ENCODE measurements around the gene NUP153.
"Not testable (repeated sequence)": the region's sequence is repeated elsewhere in the genome, so short reads cannot be mapped to it uniquely, and the experiment has no call there.

NUP153 gene

GRCh38 chr6:17714177-17714576, 7.5 kb upstream of the NUP153 start:
- DNase-seq (ENCODE audit: low read depth in 1 of 2, low spot score in 1 of 2): no peak

GRCh38 chr6:17712576-17712975, 5.9 kb upstream of the NUP153 start:
- DNase-seq (ENCODE audit: low read depth in 1 of 2, low spot score in 1 of 2): no peak

DNA sequence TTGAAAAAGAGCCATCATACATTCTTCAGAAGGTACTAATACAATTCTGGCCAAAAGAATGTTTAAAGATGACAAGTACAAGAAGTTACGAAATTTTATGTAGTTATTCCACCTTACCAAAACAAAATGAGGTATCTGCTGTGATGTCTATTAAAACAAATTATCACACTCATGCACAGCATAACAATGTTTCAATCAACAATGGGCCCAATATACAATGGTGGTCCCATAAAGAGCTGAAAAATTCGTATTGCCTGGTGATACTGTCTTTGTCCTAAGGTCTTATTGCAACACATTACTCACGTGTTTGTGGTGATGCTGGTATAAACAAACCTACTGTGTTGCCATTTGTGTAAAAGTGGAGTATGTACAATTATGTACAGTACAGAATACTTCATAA, 3.6 kb upstream of the NUP153 start:
- no peak for DNase-seq (ENCODE audit: low read depth in 1 of 2, low spot score in 1 of 2)

- DNase-seq (ENCODE audit: low read depth in 1 of 2, low spot score in 1 of 2): no peak
Observed at GRCh38 chr6:17709476-17709875, 2.8 kb upstream of the NUP153 start.

GRCh38 chr6:17708035-17708434, 1.3 kb upstream of the NUP153 start:
- DNase-seq (ENCODE audit: low read depth in 1 of 2, low spot score in 1 of 2): not testable (repeated sequence)

GRCh38 chr6:17707371-17707651, 586 bp upstream of the NUP153 start:
- DNase-seq (ENCODE audit: low read depth in 1 of 2, low spot score in 1 of 2): no peak

- DNase-seq (ENCODE audit: low read depth in 1 of 2, low spot score in 1 of 2): peak; percentile 76 to 84
Observed at GRCh38 chr6:17705778-17706579, 746 bp downstream of the NUP153 start.

- DNase-seq (ENCODE audit: low read depth in 1 of 2, low spot score in 1 of 2): no peak
Observed at GRCh38 chr6:17705428-17705777, 1.3 kb downstream of the NUP153 start.

GRCh38 chr6:17703256-17703694, 3.5 kb downstream of the NUP153 start:
- DNase-seq (ENCODE audit: low read depth in 1 of 2, low spot score in 1 of 2): no peak

- no peak for DNase-seq (ENCODE audit: low read depth in 1 of 2, low spot score in 1 of 2)
Observed at GRCh38 chr6:17700421-17701416, 6.0 kb downstream of the NUP153 start.

DNA sequence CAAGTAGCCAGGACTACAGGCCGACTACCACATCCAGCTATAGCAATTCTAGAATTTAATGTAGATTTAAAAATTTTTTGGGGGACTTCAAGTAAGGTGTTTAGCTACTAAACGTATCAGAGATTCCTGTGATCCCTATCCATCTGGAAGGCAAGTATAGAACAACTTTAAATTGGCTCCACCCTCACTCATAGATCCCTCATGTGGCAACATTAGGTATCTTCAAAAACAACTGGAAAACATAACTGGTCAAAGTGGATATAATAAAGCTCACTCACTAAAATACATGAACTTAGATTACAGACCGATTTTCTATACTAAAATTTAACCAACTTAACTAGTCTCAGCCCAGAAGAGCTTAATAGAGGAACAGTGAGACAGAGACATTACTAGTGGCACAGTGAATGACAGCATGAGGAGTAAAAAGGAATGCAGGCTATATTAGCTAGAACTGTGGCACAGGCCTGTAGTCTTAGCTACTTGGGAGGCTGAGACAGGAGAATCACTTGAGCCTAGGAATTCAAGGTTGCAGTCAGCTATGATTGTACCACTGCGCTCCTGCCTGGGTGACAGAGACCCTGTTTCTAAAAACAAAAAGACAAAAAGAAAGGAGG, 14.7 kb downstream of the NUP153 start:
- no peak for DNase-seq (ENCODE audit: low read depth in 1 of 2, low spot score in 1 of 2)

DNA sequence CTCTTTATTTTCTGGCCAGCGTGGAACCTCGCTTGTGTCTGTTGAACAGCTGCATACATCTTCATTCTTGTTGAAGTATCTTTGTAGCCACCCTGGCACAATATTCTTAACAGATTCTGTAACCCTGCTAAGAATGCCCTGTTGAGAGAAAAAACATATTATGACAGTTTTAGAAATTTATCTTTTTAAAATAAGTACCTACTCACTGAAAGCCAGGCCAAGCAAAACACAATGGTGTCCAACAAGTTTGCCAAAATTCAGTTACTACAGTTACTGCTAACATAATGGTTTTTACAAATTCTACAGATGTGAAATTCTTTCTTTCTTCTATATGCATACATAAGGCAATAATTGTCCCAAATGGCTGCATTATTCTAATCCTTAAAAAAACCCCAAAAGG, 18.2 kb downstream of the NUP153 start:
- DNase-seq (ENCODE audit: low read depth in 1 of 2, low spot score in 1 of 2): no peak

DNA sequence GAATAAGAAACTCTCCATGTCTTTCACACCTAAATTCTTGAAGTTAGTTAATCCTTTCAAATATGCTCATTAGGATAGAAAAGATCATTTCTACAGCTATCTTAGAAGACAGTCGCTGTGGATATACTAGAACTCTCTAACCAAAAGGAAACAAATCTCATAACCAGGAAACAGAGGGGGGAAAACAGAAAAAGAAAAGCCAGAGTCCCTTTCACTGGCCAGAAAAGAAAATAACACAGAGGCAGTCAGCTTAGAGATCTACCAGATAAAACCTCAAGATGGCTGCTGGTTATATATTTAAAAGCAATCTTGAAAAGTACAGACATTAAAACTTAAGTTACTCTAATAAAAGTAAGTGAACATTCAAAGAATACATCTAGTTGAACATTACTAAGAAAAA, 19.6 kb downstream of the NUP153 start:
- no peak for DNase-seq (ENCODE audit: low read depth in 1 of 2, low spot score in 1 of 2)

DNA sequence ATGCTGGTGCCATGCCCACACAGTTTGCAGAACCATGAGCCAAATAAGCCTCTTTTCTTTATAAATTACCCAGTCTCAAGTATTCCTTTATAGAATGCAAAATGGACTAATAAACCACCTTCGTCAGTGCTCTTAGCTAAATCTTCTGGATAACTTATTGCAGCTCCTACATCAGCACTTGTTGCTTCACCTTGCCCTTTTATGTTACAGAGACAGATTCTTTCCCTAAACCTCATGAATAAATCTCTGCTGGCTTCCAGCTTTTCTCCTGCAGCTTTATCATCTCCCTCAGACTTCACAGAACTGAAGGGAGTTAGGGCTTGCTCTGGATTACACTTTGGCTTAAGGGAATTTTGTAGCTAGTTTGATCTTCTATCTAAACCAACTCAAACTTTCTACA, 22.6 kb downstream of the NUP153 start:
- DNase-seq (ENCODE audit: low read depth in 1 of 2, low spot score in 1 of 2): no peak

GRCh38 chr6:17683428-17683827, 23.3 kb downstream of the NUP153 start:
- DNase-seq (ENCODE audit: low read depth in 1 of 2, low spot score in 1 of 2): no peak

- no peak for DNase-seq (ENCODE audit: low read depth in 1 of 2, low spot score in 1 of 2)
Observed at GRCh38 chr6:17679726-17680125, 27.0 kb downstream of the NUP153 start.

GRCh38 chr6:17677602-17678001, 29.1 kb downstream of the NUP153 start:
- no peak for DNase-seq (ENCODE audit: low read depth in 1 of 2, low spot score in 1 of 2)

GRCh38 chr6:17673543-17674254, 33.0 kb downstream of the NUP153 start:
- no peak for DNase-seq (ENCODE audit: low read depth in 1 of 2, low spot score in 1 of 2)

GRCh38 chr6:17672064-17672718, 34.5 kb downstream of the NUP153 start:
- DNase-seq (ENCODE audit: low read depth in 1 of 2, low spot score in 1 of 2): no peak

DNA sequence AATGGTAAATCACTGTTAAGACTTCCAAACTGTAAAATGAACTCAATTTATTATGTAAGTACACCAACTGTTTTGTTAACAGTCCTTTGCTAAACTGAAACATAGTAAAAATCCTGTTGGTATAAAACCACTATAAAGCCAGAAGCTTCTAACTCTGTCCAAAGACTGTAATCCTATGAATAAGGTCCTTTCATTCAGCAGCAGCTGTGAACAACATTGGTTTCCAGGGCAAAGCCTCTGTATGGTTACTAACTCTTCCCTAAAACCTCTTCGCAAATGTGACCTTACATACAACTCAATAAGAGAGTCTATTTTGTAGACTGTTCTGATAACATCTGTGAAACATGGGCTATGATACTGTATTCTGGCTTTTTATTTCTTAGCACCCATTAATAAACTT, 40.1 kb downstream of the NUP153 start:
- DNase-seq (ENCODE audit: low read depth in 1 of 2, low spot score in 1 of 2): no peak

- DNase-seq (ENCODE audit: low read depth in 1 of 2, low spot score in 1 of 2): no peak
Observed at GRCh38 chr6:17665132-17665531, 41.6 kb downstream of the NUP153 start.
